ENCODE results near the gene GALE.
A peak's percentile ranks its signal among the peaks of the same experiment; 100 is the strongest.
"Not testable (repeated sequence)": the region's sequence is repeated elsewhere in the genome, so short reads cannot be mapped to it uniquely, and the experiment has no call there.

GALE gene

GRCh38 chr1:23800400-23801337 is at the start of gene GALE:
TSS of gene GALE (minus strand) at chr1:23800754. CDS start at chr1:23799007, 1,747 bp downstream.
- peaks cover 5% of the 10 kb centered on the region; the same call in 1 of the 2 replicates for H3K4me1 ChIP-seq (ENCODE audit: control insufficient read depth, insufficient read depth, low read length)
- no CpG with 5 or more reads among the region's 82 CpGs for WGBS (ENCODE audit: insufficient coverage, insufficient read length)
- peak within 1 kb of the TSS; percentile 72 for H3K4me3 ChIP-seq (ENCODE audit: low read length)
- H3K27me3 ChIP-seq (ENCODE audit: control insufficient read depth, insufficient read depth, low read length), result no peaks in the 10 kb centered on the region
- no peak within 1 kb of the TSS for H3K27ac ChIP-seq (ENCODE audit: low read length)
- peaks cover 26% of the 10 kb centered on the region for H3K36me3 ChIP-seq (ENCODE audit: control insufficient read depth, insufficient read depth, low read length)
- H3K9me3 ChIP-seq (ENCODE audit: control insufficient read depth, insufficient read depth, low read length), result no peaks in the 10 kb centered on the region
- no peak for DNase-seq (ENCODE audit: low read depth, low spot score)

DNA sequence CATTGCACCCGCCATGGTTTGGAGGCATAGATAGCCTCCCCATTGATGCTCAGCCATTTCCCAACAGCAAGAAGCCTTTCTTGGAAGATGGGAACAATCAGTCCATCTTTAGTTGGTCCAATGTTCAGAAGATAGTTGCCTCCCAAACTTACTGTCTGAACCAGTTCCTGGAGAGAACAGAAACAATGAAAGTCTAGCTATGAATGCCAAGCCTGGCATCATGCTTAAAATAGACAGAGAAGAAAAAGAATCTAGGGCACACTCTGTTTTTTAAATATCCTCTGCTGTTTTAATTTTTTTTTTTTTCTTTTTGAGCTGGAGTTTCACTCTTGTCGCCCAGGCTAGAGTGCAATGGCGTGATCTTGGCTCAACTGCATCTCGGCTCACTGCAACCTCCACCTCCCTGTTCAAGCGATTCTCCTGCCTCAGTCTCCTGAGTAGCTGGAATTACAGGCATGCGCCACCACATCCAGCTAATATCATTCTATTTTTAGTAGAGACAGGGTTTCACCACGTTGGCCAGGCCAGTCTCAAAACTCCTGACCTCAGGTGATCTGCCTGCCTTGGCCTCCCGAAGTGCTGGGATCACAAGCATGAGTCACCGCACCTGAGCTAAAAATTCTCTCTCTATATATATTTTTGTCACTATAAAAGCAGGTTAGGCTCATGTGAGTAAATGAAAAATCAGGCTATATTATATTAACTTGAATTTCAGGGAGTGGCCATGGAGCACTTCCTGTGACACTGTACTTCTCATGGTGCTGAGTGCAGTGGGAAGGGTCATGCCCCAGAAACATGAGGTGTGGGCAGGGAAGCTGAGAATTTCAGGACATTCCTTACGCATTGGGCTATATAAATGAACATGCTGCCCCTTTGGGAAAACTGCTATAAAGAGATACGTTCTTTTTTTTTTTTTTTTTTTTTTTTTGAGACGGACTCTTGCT is 48.4 kb upstream of the GALE start:
- H3K27ac ChIP-seq (ENCODE audit: low read length), result no peak overlapping the region
- no peaks in the 10 kb centered on the region for H3K4me1 ChIP-seq (ENCODE audit: control insufficient read depth, insufficient read depth, low read length)
- DNase-seq (ENCODE audit: low read depth, low spot score), result no peak
- H3K9me3 ChIP-seq (ENCODE audit: control insufficient read depth, insufficient read depth, low read length), result no peaks in the 10 kb centered on the region; the same call in 1 of the 2 replicates
- no peaks in the 10 kb centered on the region for H3K27me3 ChIP-seq (ENCODE audit: control insufficient read depth, insufficient read depth, low read length)
- no peak overlapping the region for H3K4me3 ChIP-seq (ENCODE audit: low read length)
- no CpG with 5 or more reads among the region's 12 CpGs for WGBS (ENCODE audit: insufficient coverage, insufficient read length)
- H3K36me3 ChIP-seq (ENCODE audit: control insufficient read depth, insufficient read depth, low read length), result no peaks in the 10 kb centered on the region

- not testable (repeated sequence) for H3K27ac ChIP-seq (ENCODE audit: low read length); H3K4me1 ChIP-seq (ENCODE audit: control insufficient read depth, insufficient read depth, low read length); H3K36me3 ChIP-seq (ENCODE audit: control insufficient read depth, insufficient read depth, low read length); H3K27me3 ChIP-seq (ENCODE audit: control insufficient read depth, insufficient read depth, low read length); H3K4me3 ChIP-seq (ENCODE audit: low read length); H3K9me3 ChIP-seq (ENCODE audit: control insufficient read depth, insufficient read depth, low read length); DNase-seq (ENCODE audit: low read depth, low spot score)
- WGBS (ENCODE audit: insufficient coverage, insufficient read length), result no CpG with 5 or more reads among the region's 2 CpGs
Measured at GRCh38 chr1:23847482-23848095, 47.0 kb upstream of the GALE start.

DNA sequence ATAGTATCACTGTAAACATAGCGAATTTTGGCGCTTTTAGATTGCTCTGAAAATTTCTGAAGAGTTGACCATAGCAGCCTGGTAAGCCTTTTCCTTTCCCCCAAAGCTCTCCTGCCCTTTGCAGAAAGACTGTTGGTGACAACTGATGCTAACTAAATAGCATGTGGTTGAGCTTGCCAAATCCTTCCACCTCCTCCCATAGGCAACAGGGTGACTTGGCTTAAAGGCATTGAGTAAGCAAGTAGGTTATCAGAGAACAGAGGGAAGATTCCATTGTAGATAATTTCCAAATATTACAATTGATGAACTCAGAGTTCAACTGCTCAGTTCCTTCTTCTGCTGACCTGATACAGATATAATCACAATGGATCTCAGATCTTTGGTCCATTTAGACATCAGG is 44.6 kb upstream of the GALE start:
- WGBS (ENCODE audit: insufficient coverage, insufficient read length), result no CpG with 5 or more reads among the region's 2 CpGs
- Histone ChIP-seq H3K4me3 (ENCODE audit: low read length) (no peak overlapping the region), H3K9me3 (ENCODE audit: control insufficient read depth, insufficient read depth, low read length) (no peaks in the 10 kb centered on the region; the same call in 1 of the 2 replicates), H3K27ac (ENCODE audit: low read length) (no peak overlapping the region), H3K36me3 (ENCODE audit: control insufficient read depth, insufficient read depth, low read length) (no peaks in the 10 kb centered on the region), H3K4me1 (ENCODE audit: control insufficient read depth, insufficient read depth, low read length) (no peaks in the 10 kb centered on the region), H3K27me3 (ENCODE audit: control insufficient read depth, insufficient read depth, low read length) (no peaks in the 10 kb centered on the region)
- DNase-seq (ENCODE audit: low read depth, low spot score), result no peak

DNA sequence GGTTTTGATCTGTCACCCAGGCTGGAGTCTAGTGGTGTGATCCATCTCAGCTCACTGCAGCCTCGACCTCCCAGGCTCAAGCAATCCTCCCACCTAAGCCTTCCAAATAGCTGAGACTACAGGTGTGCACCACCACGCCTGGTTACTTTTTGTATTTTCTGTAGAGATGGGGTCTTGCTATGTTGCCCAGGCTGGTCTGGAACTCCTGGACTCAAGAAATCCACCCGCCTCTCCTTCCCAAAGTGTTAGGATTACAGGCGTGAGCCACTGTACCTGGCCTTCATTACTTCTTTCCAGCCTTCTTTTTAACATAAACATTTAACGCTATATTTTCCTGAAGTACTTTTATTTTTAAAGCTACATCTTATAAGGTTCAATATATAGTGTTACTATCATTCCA is 43.1 kb upstream of the GALE start:
- Histone ChIP-seq H3K27me3 (ENCODE audit: control insufficient read depth, insufficient read depth, low read length) (no peaks in the 10 kb centered on the region), H3K4me1 (ENCODE audit: control insufficient read depth, insufficient read depth, low read length) (no peaks in the 10 kb centered on the region), H3K4me3 (ENCODE audit: low read length) (no peak overlapping the region), H3K27ac (ENCODE audit: low read length) (no peak overlapping the region), H3K9me3 (ENCODE audit: control insufficient read depth, insufficient read depth, low read length) (no peaks in the 10 kb centered on the region; the same call in 1 of the 2 replicates), H3K36me3 (ENCODE audit: control insufficient read depth, insufficient read depth, low read length) (no peaks in the 10 kb centered on the region)
- WGBS (ENCODE audit: insufficient coverage, insufficient read length), result 100% methylated on average over 1 of the region's 5 CpGs
- no peak for DNase-seq (ENCODE audit: low read depth, low spot score)

- Histone ChIP-seq H3K9me3 (ENCODE audit: control insufficient read depth, insufficient read depth, low read length) (no peaks in the 10 kb centered on the region), H3K4me1 (ENCODE audit: control insufficient read depth, insufficient read depth, low read length) (peaks cover 4% of the 10 kb centered on the region; the same call in 1 of the 2 replicates), H3K4me3 (ENCODE audit: low read length) (peak overlapping the region; percentile 27; the same call in 1 of the 2 replicates), H3K36me3 (ENCODE audit: control insufficient read depth, insufficient read depth, low read length) (no peaks in the 10 kb centered on the region), H3K27me3 (ENCODE audit: control insufficient read depth, insufficient read depth, low read length) (no peaks in the 10 kb centered on the region), H3K27ac (ENCODE audit: low read length) (no peak overlapping the region)
- WGBS (ENCODE audit: insufficient coverage, insufficient read length), result no CpG with 5 or more reads among the region's 21 CpGs
- no peak for DNase-seq (ENCODE audit: low read depth, low spot score)
Measured at GRCh38 chr1:23838401-23838866, 37.9 kb upstream of the GALE start.

DNA sequence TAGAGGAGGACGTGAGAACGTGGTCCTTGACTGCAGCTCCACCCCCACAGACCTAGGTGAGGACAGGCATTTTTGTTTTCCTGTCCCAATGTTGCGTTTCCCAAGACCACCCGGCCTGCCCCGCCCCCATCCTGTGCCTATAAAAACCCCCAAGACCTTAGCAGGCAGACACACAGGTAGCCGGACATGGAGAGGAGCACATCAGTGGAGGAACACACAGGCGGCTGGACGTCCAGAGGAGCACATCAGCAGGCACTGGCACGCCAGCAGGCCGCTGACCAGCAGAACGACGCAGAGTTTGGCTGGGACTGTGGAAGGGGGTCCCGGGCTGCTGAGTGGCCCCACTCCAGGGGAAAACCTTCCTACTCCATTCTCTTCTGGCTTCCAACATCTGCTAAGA is 37.4 kb upstream of the GALE start:
- Histone ChIP-seq H3K27me3 (ENCODE audit: control insufficient read depth, insufficient read depth, low read length) (no peaks in the 10 kb centered on the region), H3K36me3 (ENCODE audit: control insufficient read depth, insufficient read depth, low read length) (no peaks in the 10 kb centered on the region), H3K9me3 (ENCODE audit: control insufficient read depth, insufficient read depth, low read length) (no peaks in the 10 kb centered on the region), H3K27ac (ENCODE audit: low read length) (no peak overlapping the region), H3K4me3 (ENCODE audit: low read length) (peak overlapping the region; percentile 27; the same call in 1 of the 2 replicates), H3K4me1 (ENCODE audit: control insufficient read depth, insufficient read depth, low read length) (peaks cover 4% of the 10 kb centered on the region; the same call in 1 of the 2 replicates)
- no CpG with 5 or more reads among the region's 13 CpGs for WGBS (ENCODE audit: insufficient coverage, insufficient read length)
- DNase-seq (ENCODE audit: low read depth, low spot score), result no peak

DNA sequence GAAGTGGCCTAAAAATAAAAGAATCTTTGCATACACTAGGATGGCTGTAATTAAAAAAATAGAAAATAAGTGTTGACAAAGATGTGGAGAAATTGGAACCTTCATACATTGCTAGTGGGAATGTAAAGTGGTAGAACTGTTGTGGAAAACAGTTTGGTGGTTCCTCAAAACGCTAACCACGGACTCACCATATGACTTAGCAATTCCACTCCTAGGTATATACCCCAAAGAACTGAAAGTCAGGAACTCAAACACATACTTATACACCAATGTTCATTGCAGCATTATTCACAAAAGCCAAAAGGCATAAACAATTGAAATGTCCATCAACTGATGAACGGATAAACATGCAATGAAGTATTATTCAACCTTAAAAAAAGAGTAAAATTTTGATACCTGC is 35.5 kb upstream of the GALE start:
- Histone ChIP-seq H3K36me3 (ENCODE audit: control insufficient read depth, insufficient read depth, low read length) (no peaks in the 10 kb centered on the region), H3K9me3 (ENCODE audit: control insufficient read depth, insufficient read depth, low read length) (no peaks in the 10 kb centered on the region), H3K27me3 (ENCODE audit: control insufficient read depth, insufficient read depth, low read length) (no peaks in the 10 kb centered on the region), H3K27ac (ENCODE audit: low read length) (no peak overlapping the region), H3K4me3 (ENCODE audit: low read length) (no peak overlapping the region), H3K4me1 (ENCODE audit: control insufficient read depth, insufficient read depth, low read length) (peaks cover 4% of the 10 kb centered on the region; the same call in 1 of the 2 replicates)
- DNase-seq (ENCODE audit: low read depth, low spot score), result no peak
- WGBS (ENCODE audit: insufficient coverage, insufficient read length), result no CpG with 5 or more reads among the region's 3 CpGs

GRCh38 chr1:23834156-23834555 is 33.6 kb upstream of the GALE start:
- H3K36me3 ChIP-seq (ENCODE audit: control insufficient read depth, insufficient read depth, low read length); H3K4me3 ChIP-seq (ENCODE audit: low read length); H3K27ac ChIP-seq (ENCODE audit: low read length); H3K4me1 ChIP-seq (ENCODE audit: control insufficient read depth, insufficient read depth, low read length); H3K9me3 ChIP-seq (ENCODE audit: control insufficient read depth, insufficient read depth, low read length); H3K27me3 ChIP-seq (ENCODE audit: control insufficient read depth, insufficient read depth, low read length); DNase-seq (ENCODE audit: low read depth, low spot score): not testable (repeated sequence)
- no CpG with 5 or more reads among the region's 6 CpGs for WGBS (ENCODE audit: insufficient coverage, insufficient read length)

- no peaks in the 10 kb centered on the region for H3K27me3 ChIP-seq (ENCODE audit: control insufficient read depth, insufficient read depth, low read length)
- no peak overlapping the region for H3K4me3 ChIP-seq (ENCODE audit: low read length)
- WGBS (ENCODE audit: insufficient coverage, insufficient read length), result no CpG with 5 or more reads among the region's 1 CpG
- H3K4me1 ChIP-seq (ENCODE audit: control insufficient read depth, insufficient read depth, low read length), result no peaks in the 10 kb centered on the region
- H3K9me3 ChIP-seq (ENCODE audit: control insufficient read depth, insufficient read depth, low read length), result no peaks in the 10 kb centered on the region
- no peak for DNase-seq (ENCODE audit: low read depth, low spot score)
- H3K27ac ChIP-seq (ENCODE audit: low read length), result no peak overlapping the region
- H3K36me3 ChIP-seq (ENCODE audit: control insufficient read depth, insufficient read depth, low read length), result no peaks in the 10 kb centered on the region
Measured at GRCh38 chr1:23827717-23828116, 27.2 kb upstream of the GALE start.

Data from iPS DF 6.9 (cell line).